Right atrium auricular region (tissue), 2 donors: ENCODE data around the gene CACNG1. TPM values are rescaled to one million over a fixed set of nuclear protein-coding genes. Genes with fewer than 3 reads are reported as not detected.
"Not testable (repeated sequence)": the region's sequence is repeated elsewhere in the genome, so short reads cannot be mapped to it uniquely, and the experiment has no call there.

Experiments used
- DNase-seq: peaks from one replicate; pipeline ENCODE4 v3.0.0-alpha.2; 2019; ENCODE audit warnings: low spot score
- H3K27ac ChIP-seq, 2 donors: fragments of 200-600 bp; sonication (generic); 1 replicate in 1 of 2; 2 replicates in 1 of 2; pipeline ENCODE4 v1.5.1; 2016 to 2019
- H3K27me3 ChIP-seq, 2 donors: fragments of 200-600 bp; sonication (generic); one replicate each; pipeline versions ENCODE4 v1.5.1 to v1.6.0; 2017 to 2019
- H3K36me3 ChIP-seq: fragments of 200-600 bp; sonication (generic); one replicate; pipeline ENCODE4 v1.5.1; 2016
- H3K4me1 ChIP-seq, 2 donors: fragments of 200-600 bp; sonication (generic); one replicate each; pipeline versions ENCODE4 v1.5.1 to v1.6.0; 2017 to 2019
- H3K4me3 ChIP-seq, 2 donors: fragments of 200-600 bp; sonication (generic); 1 replicate in 1 of 2; 2 replicates in 1 of 2; pipeline ENCODE4 v1.5.1; 2017 to 2019; ENCODE audit warnings: mild to moderate bottlenecking in 1 of 2, moderate library complexity in 1 of 2
- H3K9me3 ChIP-seq, 2 donors: fragments of 200-600 bp; sonication (generic); one replicate each; pipeline ENCODE4 v1.5.1; 2019
- CTCF ChIP-seq, 2 donors: fragments of 200-600 bp; sonication (generic); IDR thresholded peaks; one replicate each; pipeline ENCODE4 v1.5.1; 2019; ENCODE audit warnings: antibody characterized with exemption in 2 of 2
- total RNA-seq, 2 donors: library from RNA; depleted of rRNA; stranded (reverse); fragments of >200 nt; gene quantifications; one replicate each; pipeline ENCODE4 v1.1.0, GENCODE V29; 2016

The CACNG1 gene
- total RNA-seq, 2 donors from 2014 or later = not detected

GRCh38 chr17:67035131-67036083, 8.9 kb upstream of the CACNG1 start:
- H3K27ac ChIP-seq = no peak overlapping the region
- no peak for TF ChIP-seq CTCF (IDR thresholded peaks at IDR 0.05)
- no peak for DNase-seq

DNA sequence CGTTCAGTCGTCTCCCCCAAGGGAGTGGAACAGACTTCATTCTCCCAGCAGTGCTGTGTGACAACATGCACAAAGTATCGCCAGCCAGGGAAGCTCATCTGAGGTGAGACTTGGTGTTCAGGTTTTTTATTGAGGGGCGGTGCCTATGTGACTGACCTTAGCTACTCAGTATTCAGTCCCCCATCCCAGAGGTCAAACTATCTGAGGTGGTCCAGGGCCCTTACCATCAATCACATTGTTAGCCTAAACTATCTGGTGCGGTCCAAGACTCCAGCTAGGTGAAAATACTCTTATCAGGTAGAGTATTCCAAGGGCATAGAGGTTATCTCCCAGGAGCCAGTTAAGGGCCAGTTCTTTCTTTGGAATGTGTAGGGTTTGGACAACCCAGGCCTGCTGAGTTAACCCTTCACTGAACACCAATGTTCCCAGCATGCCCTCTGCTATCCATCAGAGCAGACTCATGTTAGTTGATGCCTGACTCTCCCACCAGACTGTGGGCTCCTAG, 5.4 kb upstream of the CACNG1 start:
- no peak overlapping the region for H3K27ac ChIP-seq
- no peak for DNase-seq
- H3K27me3 ChIP-seq = no peaks in the 10 kb centered on the region
- TF ChIP-seq CTCF (IDR thresholded peaks at IDR 0.05) = no peak
- H3K9me3 ChIP-seq = no peaks in the 10 kb centered on the region
- no peak overlapping the region for H3K4me3 ChIP-seq
- no peaks in the 10 kb centered on the region for H3K36me3 ChIP-seq
- no peaks in the 10 kb centered on the region for H3K4me1 ChIP-seq

More at GRCh38 chr17:67035131-67036083, 8.9 kb upstream of the CACNG1 start:
- no peaks in the 10 kb centered on the region for H3K4me1 ChIP-seq
- H3K27me3 ChIP-seq = no peaks in the 10 kb centered on the region
- no peaks in the 10 kb centered on the region for H3K9me3 ChIP-seq
- H3K36me3 ChIP-seq = no peaks in the 10 kb centered on the region
- no peak overlapping the region for H3K4me3 ChIP-seq

GRCh38 chr17:67040652-67041051, 3.7 kb upstream of the CACNG1 start:
- H3K4me3 ChIP-seq = no peak overlapping the region
- no peak for DNase-seq
- no peaks in the 10 kb centered on the region for H3K9me3 ChIP-seq
- no peaks in the 10 kb centered on the region for H3K4me1 ChIP-seq
- no peak for TF ChIP-seq CTCF (IDR thresholded peaks at IDR 0.05)
- H3K36me3 ChIP-seq = no peaks in the 10 kb centered on the region
- no peaks in the 10 kb centered on the region for H3K27me3 ChIP-seq
- no peak overlapping the region for H3K27ac ChIP-seq

DNA sequence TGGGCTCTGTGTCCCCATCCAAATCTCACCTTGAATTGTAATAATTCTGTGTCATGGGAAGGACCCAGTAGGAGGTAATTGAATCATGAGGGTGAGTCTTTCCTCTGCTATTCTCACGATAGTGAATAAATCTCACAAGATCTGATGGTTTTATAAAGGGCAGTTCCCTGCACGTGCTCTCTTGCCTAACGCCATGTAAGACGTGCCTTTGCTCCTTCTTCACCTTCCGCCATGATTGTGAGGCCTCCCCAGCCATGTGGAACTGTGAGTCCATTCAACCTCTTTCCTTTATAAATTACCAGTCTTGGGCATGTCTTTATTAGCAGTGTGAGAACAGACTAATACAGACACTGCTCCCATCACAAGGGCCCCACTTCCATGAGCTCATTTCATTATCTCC, 3.2 kb upstream of the CACNG1 start:
- H3K27me3 ChIP-seq, H3K4me1 ChIP-seq, H3K27ac ChIP-seq, H3K9me3 ChIP-seq, H3K4me3 ChIP-seq, H3K36me3 ChIP-seq, DNase-seq: not testable (repeated sequence)

DNA sequence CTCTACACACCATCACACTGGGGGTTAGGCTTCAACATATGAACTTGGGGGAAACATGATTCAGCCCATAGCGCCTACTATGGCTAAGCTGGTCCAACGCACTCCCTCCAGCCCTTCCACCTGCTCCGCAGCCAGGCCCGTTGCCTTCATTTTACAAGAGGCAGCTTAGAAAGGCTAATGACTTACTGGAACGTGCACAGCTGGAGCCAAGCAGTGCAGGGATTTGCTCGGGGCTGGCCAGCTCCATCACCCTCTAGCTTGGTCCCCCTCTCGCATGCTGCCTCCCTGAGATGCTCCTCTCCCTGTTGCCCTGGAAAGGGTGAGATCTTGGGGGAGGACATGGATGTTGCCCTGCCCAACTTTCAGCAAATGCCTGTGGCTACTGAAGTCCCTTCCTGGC, 2.8 kb upstream of the CACNG1 start:
- Histone ChIP-seq H3K27me3 (no peaks in the 10 kb centered on the region), H3K36me3 (no peaks in the 10 kb centered on the region), H3K4me1 (no peaks in the 10 kb centered on the region), H3K9me3 (no peaks in the 10 kb centered on the region), H3K4me3 (no peak overlapping the region), H3K27ac (no peak overlapping the region)
- TF ChIP-seq CTCF (IDR thresholded peaks at IDR 0.05) = no peak
- no peak for DNase-seq
